NK-92 treated with Interleukin-12 subunit alpha and Interleukin-12 subunit beta, amount 100 ng/mL, for 24 hours (cell line): ENCODE data around the gene PRRC2A.

Experiments used
- DNase-seq: peaks from one replicate; lab custom pipeline; 2025; lab: John Stamatoyannopoulos, UW

PRRC2A gene

GRCh38 chr6:31624070-31624469, 3.6 kb downstream of the PRRC2A start:
- no peak for DNase-seq

GRCh38 chr6:31626952-31627351, 6.4 kb downstream of the PRRC2A start:
- no peak for DNase-seq

GRCh38 chr6:31627690-31628287, 7.3 kb downstream of the PRRC2A start:
- no peak for DNase-seq

GRCh38 chr6:31629014-31629413, 8.5 kb downstream of the PRRC2A start:
- no peak for DNase-seq

GRCh38 chr6:31630177-31630934, 9.8 kb downstream of the PRRC2A start:
- DNase-seq, result no peak

- no peak for DNase-seq
Observed at GRCh38 chr6:31631209-31631608, 10.7 kb downstream of the PRRC2A start.

GRCh38 chr6:31631681-31632278, 11.3 kb downstream of the PRRC2A start:
- no peak for DNase-seq

- DNase-seq, result no peak
Observed at GRCh38 chr6:31632279-31632946, 11.9 kb downstream of the PRRC2A start.

- no peak for DNase-seq
Observed at GRCh38 chr6:31633447-31633846, 12.9 kb downstream of the PRRC2A start.

- DNase-seq, result no peak
Observed at GRCh38 chr6:31634131-31634530, 13.6 kb downstream of the PRRC2A start.

GRCh38 chr6:31634969-31635575, 14.6 kb downstream of the PRRC2A start:
- DNase-seq, result no peak

- DNase-seq, result no peak
Observed at GRCh38 chr6:31636698-31637596, 16.4 kb downstream of the PRRC2A start.

- no peak for DNase-seq
Observed at GRCh38 chr6:31639043-31639442, 18.5 kb downstream of the PRRC2A start.

- no peak for DNase-seq
Observed at GRCh38 chr6:31639449-31639861, 18.9 kb downstream of the PRRC2A start.

- DNase-seq, result no peak
Observed at GRCh38 chr6:31640612-31641011, 20.1 kb downstream of the PRRC2A start.

GRCh38 chr6:31641370-31641769, 20.9 kb downstream of the PRRC2A start:
- no peak for DNase-seq

- no peak for DNase-seq
Observed at GRCh38 chr6:31642798-31643570, 22.5 kb downstream of the PRRC2A start.

- no peak for DNase-seq
Observed at GRCh38 chr6:31643818-31644454, 23.4 kb downstream of the PRRC2A start.

- DNase-seq, result no peak
Observed at GRCh38 chr6:31645325-31645724, 24.8 kb downstream of the PRRC2A start.

GRCh38 chr6:31651602-31652191, 31.2 kb downstream of the PRRC2A start:
- no peak for DNase-seq
